GM23338 (cell line): Measurements from ENCODE around the gene DLL4. TPM values are rescaled to one million over a fixed set of nuclear protein-coding genes. Genes with fewer than 3 reads are reported as not detected.

Experiments used
- ATAC-seq: fragments of 200-7000 bp; cut with Tn5 transposase; 3 replicates; pipeline ENCODE4 v1.9.1; 2020
- DNase-seq: peaks from one replicate; pipeline ENCODE4 v3.0.0-alpha.2; 2015; ENCODE audit warnings: low spot score
- H2AFZ ChIP-seq: fragments of 200-600 bp; sonication (generic); 2 replicates; pipeline ENCODE4 v1.8.0; 2016; ENCODE audit warnings: antibody characterized with exemption, mild to moderate bottlenecking, moderate library complexity
- H3F3A ChIP-seq: fragments of 200-600 bp; sonication (generic); replicated peaks from 2 replicates; pipeline ENCODE4 v1.8.0; 2017; ENCODE audit warnings: antibody characterized with exemption, mixed run types, low read depth
- H3K27ac ChIP-seq: fragments of 200-600 bp; sonication (generic); 2 replicates; pipeline ENCODE4 v1.6.1; 2016; ENCODE audit warnings: low read depth
- H3K27me3 ChIP-seq: fragments of 200-600 bp; sonication (generic); 2 replicates; pipeline ENCODE4 v1.8.0; 2016; ENCODE audit warnings: mild to moderate bottlenecking, mixed run types, moderate library complexity; ENCODE audit not compliant: insufficient read depth
- H3K36me3 ChIP-seq: fragments of 200-600 bp; sonication (generic); 2 replicates; pipeline ENCODE4 v1.8.0; 2016; ENCODE audit warnings: mild to moderate bottlenecking; ENCODE audit not compliant: insufficient read depth
- H3K4me1 ChIP-seq: fragments of 200-600 bp; sonication (generic); 2 replicates; pipeline ENCODE4 v1.8.0; 2016; ENCODE audit warnings: mild to moderate bottlenecking, moderate library complexity; ENCODE audit not compliant: insufficient read depth
- H3K4me2 ChIP-seq: fragments of 200-600 bp; sonication (generic); 2 replicates; pipeline ENCODE4 v1.7.1; 2017; ENCODE audit warnings: mixed run types
- H3K4me3 ChIP-seq: fragments of 200-600 bp; sonication (generic); 2 replicates; pipeline ENCODE4 v1.6.1; 2016; ENCODE audit warnings: mixed run types
- H3K79me2 ChIP-seq: fragments of 200-600 bp; sonication (generic); replicated peaks from 2 replicates; pipeline ENCODE4 v1.8.0; 2017; ENCODE audit warnings: mild to moderate bottlenecking; ENCODE audit not compliant: insufficient read depth
- H3K9me2 ChIP-seq: fragments of 200-600 bp; sonication (generic); 2 replicates; pipeline ENCODE4 v1.8.0; 2017; ENCODE audit not compliant: insufficient read depth
- H4K20me1 ChIP-seq: fragments of 200-600 bp; sonication (generic); replicated peaks from 2 replicates; pipeline ENCODE4 v1.8.0; 2017; ENCODE audit warnings: mild to moderate bottlenecking; ENCODE audit not compliant: insufficient read depth
- H3K27ac Mint-ChIP-seq: 2 replicates; pipeline ENCODE4 v1.8.0; 2020; ENCODE audit warnings: inconsistent platforms, mild to moderate bottlenecking, moderate library complexity, mixed read lengths
- H3K27me3 Mint-ChIP-seq: 3 replicates; pipeline ENCODE4 v1.8.0; 2022; ENCODE audit warnings: low read depth, mild to moderate bottlenecking, moderate library complexity, mixed read lengths, inconsistent platforms; ENCODE audit not compliant: insufficient read depth, poor library complexity
- H3K36me3 Mint-ChIP-seq: 3 replicates; pipeline ENCODE4 v1.8.0; 2021; ENCODE audit warnings: low read depth, mild to moderate bottlenecking, inconsistent platforms, moderate library complexity, mixed read lengths
- H3K4me1 Mint-ChIP-seq: 3 replicates; pipeline ENCODE4 v1.8.0; 2020; ENCODE audit warnings: mild to moderate bottlenecking, inconsistent platforms, mixed read lengths
- H3K4me3 Mint-ChIP-seq: 3 replicates; pipeline ENCODE4 v1.8.0; 2021; ENCODE audit warnings: moderate library complexity, mild to moderate bottlenecking, inconsistent platforms, mixed read lengths
- H3K9me3 Mint-ChIP-seq: 3 replicates; pipeline ENCODE4 v1.8.0; 2020; ENCODE audit warnings: moderate library complexity, mild to moderate bottlenecking, inconsistent platforms, mixed read lengths
- CREB1 ChIP-seq: fragments of 250-450 bp; sonication (Bioruptor Pico); IDR thresholded peaks from 2 replicates; pipeline ENCODE4 v1.5.0; 2020; ENCODE audit warnings: low read depth, mild to moderate bottlenecking, moderate library complexity
- polyA plus RNA-seq: library from polyadenylated mRNA; unstranded; fragments of >200 nt; fragmentation: Nextera tagmentation; extraction: Ambion mirVana; gene quantifications from 2 replicates; pipeline ENCODE4 v1.2.1, GENCODE V29; 2016
- total RNA-seq: library from RNA; depleted of rRNA; stranded (reverse); fragments of >200 nt; shearing (Covaris generic); gene quantifications from 2 replicates; pipeline ENCODE4 v1.2.3, GENCODE V29; 2014
- TF ChIP-seq, protein P1 (sequence below): fragments of 250-450 bp; sonication (Bioruptor Pico); IDR thresholded peaks from 2 replicates; pipeline ENCODE4 v1.5.0; 2020; ENCODE audit warnings: mild to moderate bottlenecking, moderate library complexity
- TF ChIP-seq, protein P2 (sequence below): IDR thresholded peaks from 2 replicates; pipeline ENCODE4 v1.6.1; 2016; ENCODE audit warnings: antibody characterized with exemption

The DLL4 gene
- total and polyA plus RNA-seq, 2 experiments from 2014 or later = 0.31 to 0.99 TPM

DNA sequence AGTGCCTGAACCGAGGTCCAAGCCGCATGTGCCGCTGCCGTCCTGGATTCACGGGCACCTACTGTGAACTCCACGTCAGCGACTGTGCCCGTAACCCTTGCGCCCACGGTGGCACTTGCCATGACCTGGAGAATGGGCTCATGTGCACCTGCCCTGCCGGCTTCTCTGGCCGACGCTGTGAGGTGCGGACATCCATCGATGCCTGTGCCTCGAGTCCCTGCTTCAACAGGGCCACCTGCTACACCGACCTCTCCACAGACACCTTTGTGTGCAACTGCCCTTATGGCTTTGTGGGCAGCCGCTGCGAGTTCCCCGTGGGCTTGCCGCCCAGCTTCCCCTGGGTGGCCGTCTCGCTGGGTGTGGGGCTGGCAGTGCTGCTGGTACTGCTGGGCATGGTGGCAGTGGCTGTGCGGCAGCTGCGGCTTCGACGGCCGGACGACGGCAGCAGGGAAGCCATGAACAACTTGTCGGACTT, 7.1 kb downstream of the DLL4 start (continued):
- TF ChIP-seq, protein P1, sequence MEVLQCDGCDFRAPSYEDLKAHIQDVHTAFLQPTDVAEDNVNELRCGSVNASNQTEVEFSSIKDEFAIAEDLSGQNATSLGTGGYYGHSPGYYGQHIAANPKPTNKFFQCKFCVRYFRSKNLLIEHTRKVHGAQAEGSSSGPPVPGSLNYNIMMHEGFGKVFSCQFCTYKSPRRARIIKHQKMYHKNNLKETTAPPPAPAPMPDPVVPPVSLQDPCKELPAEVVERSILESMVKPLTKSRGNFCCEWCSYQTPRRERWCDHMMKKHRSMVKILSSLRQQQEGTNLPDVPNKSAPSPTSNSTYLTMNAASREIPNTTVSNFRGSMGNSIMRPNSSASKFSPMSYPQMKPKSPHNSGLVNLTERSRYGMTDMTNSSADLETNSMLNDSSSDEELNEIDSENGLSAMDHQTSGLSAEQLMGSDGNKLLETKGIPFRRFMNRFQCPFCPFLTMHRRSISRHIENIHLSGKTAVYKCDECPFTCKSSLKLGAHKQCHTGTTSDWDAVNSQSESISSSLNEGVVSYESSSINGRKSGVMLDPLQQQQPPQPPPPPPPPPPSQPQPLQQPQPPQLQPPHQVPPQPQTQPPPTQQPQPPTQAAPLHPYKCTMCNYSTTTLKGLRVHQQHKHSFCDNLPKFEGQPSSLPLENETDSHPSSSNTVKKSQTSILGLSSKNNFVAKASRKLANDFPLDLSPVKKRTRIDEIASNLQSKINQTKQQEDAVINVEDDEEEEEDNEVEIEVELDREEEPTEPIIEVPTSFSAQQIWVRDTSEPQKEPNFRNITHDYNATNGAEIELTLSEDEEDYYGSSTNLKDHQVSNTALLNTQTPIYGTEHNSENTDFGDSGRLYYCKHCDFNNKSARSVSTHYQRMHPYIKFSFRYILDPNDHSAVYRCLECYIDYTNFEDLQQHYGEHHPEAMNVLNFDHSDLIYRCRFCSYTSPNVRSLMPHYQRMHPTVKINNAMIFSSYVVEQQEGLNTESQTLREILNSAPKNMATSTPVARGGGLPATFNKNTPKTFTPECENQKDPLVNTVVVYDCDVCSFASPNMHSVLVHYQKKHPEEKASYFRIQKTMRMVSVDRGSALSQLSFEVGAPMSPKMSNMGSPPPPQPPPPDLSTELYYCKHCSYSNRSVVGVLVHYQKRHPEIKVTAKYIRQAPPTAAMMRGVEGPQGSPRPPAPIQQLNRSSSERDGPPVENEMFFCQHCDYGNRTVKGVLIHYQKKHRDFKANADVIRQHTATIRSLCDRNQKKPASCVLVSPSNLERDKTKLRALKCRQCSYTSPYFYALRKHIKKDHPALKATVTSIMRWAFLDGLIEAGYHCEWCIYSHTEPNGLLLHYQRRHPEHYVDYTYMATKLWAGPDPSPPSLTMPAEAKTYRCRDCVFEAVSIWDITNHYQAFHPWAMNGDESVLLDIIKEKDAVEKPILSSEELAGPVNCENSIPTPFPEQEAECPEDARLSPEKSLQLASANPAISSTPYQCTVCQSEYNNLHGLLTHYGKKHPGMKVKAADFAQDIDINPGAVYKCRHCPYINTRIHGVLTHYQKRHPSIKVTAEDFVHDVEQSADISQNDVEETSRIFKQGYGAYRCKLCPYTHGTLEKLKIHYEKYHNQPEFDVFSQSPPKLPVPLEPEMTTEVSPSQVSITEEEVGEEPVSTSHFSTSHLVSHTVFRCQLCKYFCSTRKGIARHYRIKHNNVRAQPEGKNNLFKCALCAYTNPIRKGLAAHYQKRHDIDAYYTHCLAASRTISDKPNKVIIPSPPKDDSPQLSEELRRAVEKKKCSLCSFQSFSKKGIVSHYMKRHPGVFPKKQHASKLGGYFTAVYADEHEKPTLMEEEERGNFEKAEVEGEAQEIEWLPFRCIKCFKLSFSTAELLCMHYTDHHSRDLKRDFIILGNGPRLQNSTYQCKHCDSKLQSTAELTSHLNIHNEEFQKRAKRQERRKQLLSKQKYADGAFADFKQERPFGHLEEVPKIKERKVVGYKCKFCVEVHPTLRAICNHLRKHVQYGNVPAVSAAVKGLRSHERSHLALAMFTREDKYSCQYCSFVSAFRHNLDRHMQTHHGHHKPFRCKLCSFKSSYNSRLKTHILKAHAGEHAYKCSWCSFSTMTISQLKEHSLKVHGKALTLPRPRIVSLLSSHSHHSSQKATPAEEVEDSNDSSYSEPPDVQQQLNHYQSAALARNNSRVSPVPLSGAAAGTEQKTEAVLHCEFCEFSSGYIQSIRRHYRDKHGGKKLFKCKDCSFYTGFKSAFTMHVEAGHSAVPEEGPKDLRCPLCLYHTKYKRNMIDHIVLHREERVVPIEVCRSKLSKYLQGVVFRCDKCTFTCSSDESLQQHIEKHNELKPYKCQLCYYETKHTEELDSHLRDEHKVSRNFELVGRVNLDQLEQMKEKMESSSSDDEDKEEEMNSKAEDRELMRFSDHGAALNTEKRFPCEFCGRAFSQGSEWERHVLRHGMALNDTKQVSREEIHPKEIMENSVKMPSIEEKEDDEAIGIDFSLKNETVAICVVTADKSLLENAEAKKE (CRISPR knock-in tag) = no peak

DNA sequence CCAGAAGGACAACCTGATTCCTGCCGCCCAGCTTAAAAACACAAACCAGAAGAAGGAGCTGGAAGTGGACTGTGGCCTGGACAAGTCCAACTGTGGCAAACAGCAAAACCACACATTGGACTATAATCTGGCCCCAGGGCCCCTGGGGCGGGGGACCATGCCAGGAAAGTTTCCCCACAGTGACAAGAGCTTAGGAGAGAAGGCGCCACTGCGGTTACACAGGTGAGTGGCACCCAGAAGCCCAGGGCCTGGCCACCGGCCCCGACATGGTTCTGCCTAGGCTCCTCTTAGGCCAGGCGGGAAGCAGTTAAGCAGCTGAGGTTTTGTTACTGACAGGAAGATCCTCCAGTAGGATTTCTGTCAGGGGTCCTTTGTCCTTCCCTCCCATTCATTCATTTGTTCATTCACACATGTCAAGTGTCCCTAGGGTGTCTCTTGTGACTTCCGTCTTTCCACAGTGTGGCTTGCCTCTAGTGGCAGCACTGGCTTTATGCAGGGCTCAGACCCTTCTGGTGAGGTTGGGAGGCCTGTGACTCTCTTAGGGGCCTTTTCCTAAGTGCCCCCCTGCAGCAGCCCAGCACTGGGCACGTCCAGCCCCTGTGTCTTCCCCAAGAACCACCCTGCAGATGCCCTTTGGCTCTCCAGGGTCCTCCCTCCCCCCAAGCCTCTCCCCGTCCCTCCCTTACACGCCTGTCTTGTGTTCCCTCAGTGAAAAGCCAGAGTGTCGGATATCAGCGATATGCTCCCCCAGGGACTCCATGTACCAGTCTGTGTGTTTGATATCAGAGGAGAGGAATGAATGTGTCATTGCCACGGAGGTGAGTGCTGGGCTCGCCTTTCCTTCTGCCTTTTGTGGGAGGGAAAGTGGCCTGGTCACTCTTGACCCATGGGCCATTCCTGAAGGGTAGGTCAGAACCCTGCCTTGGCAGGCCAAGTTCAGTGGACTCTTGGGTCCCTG, 7.8 kb downstream of the DLL4 start:
- Histone ChIP-seq H3F3A (peaks cover 9% of the 10 kb centered on the region; the same call in 1 of the 2 replicates), H3K9me2 (no peaks in the 10 kb centered on the region), H3K4me1 (peaks cover 12% of the 10 kb centered on the region; the same call in 1 of the 2 replicates), H3K36me3 (no peaks in the 10 kb centered on the region), H2AFZ (no peak overlapping the region), H3K4me3 (no peak overlapping the region), H4K20me1 (no peaks in the 10 kb centered on the region), H3K79me2 (no peaks in the 10 kb centered on the region), H3K27me3 (peaks cover 34% of the 10 kb centered on the region), H3K27ac (no peak overlapping the region), H3K4me2 (no peak overlapping the region)
- no peaks in the 10 kb centered on the region for H3K9me3 Mint-ChIP-seq
- H3K4me1 Mint-ChIP-seq = peaks cover 35% of the 10 kb centered on the region
- no peaks in the 10 kb centered on the region; the same call in 2 of the 3 replicates for H3K36me3 Mint-ChIP-seq
- ATAC-seq (no peak; the same call in 2 of the 3 replicates), DNase-seq (no peak)
- peaks cover 44% of the 10 kb centered on the region for H3K27me3 Mint-ChIP-seq
- no peak overlapping the region for H3K27ac Mint-ChIP-seq
- no peak overlapping the region; the same call in 2 of the 3 replicates for H3K4me3 Mint-ChIP-seq
- TF ChIP-seq, protein P2, sequence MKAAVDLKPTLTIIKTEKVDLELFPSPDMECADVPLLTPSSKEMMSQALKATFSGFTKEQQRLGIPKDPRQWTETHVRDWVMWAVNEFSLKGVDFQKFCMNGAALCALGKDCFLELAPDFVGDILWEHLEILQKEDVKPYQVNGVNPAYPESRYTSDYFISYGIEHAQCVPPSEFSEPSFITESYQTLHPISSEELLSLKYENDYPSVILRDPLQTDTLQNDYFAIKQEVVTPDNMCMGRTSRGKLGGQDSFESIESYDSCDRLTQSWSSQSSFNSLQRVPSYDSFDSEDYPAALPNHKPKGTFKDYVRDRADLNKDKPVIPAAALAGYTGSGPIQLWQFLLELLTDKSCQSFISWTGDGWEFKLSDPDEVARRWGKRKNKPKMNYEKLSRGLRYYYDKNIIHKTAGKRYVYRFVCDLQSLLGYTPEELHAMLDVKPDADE = no peak
- TF ChIP-seq, protein P1 (CRISPR knock-in tag) = no peak
- TF ChIP-seq CREB1 (CRISPR knock-in tag) = no peak
